Skin of body (tissue), 2 donors: ENCODE data around the gene ZNF554. TPM values are rescaled to one million over a fixed set of nuclear protein-coding genes. Genes with fewer than 3 reads are reported as not detected.
A peak's percentile ranks its signal among the peaks of the same experiment; 100 is the strongest.
"Not testable (repeated sequence)": the region's sequence is repeated elsewhere in the genome, so short reads cannot be mapped to it uniquely, and the experiment has no call there.

Source experiments
- DNase-seq: peaks from one replicate; lab custom pipeline; 2025; lab: John Stamatoyannopoulos, UW
- total RNA-seq: library from RNA; depleted of rRNA; stranded (reverse); fragments of >200 nt; gene quantifications from one replicate; pipeline ENCODE4 v1.2.3, GENCODE V29; 2014

ZNF554 gene
- total RNA-seq, 1 donor from 2014 or later: 5.8 TPM

DNA sequence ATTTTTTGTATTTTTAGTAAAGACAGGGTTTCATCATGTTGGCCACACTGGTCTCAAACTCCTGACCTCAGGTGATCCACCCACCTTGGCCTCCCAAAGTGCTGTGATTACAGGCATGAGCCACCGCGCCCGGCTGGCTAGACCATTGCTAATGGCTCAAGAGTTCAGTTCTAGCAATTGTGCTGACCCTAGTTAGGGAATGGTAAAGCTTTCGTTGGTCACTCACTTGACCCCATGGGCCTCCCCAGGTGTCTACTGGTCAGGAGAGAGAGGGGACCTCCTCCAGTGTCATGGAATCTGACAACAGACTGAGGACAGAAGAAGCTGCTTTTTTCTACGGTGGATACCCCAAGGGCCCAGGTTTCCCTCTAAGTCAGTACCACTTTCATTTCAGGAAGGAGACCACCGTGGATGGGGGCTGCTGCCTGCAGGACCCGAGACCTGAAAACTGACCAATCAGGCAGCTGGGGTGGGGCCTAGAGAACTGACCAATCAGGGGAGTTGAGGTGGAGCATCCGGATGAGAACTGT lies 46.9 kb downstream of the ZNF554 start:
- DNase-seq: no peak

DNA sequence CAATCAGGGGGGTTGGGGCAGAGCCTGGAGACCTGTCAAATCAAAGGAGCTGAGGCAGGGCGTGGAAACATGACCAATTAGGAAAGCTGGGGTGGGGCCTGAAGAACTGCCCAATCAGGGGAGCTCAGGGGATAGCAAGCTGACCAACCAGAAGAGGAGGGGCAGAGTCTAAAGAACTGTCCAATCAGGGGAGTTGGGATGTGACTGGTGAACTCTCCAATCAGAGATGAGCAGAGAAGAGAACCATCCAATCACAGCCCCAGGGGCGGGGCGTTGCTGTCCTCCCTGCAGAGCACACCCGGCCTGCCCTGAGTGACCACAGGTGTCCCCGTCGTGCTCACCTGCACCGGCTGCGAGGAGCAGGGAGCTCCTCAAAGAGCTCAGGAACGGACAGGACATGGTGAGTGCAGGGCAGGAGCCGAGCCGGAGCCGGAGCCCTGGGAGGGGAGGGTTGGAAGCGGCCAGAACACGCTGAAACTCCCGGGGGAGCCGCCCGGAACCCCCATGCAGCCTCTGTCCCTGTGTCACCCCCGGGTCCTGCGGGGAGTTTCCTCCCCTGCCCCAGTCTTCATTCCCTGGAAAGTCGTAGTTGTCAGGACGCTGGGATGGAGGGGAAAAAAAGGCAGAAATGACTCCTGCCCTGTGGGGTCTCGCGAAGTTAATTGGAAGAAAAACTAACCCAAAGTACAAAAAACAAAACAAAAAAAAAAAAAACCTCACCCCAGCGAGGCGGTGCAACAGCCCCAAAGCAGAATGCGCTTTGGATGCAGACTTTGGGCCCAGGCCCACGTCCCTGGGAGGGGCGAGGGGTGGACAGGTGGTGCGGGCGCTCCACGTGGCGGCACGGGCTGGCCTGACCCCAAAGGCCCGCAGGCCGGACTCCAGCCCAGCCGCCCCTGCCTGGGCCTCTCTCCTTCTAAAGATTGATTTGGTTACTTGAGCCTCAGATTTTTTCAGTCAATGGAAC lies 47.6 kb downstream of the ZNF554 start, which contains the start of gene ZNF556:
TSS of gene ZNF556 (plus strand) at position 311 of the 967 bp plus-strand sequence. CDS start at position 398, 87 bp downstream.
- DNase-seq: peak; percentile 32

DNA sequence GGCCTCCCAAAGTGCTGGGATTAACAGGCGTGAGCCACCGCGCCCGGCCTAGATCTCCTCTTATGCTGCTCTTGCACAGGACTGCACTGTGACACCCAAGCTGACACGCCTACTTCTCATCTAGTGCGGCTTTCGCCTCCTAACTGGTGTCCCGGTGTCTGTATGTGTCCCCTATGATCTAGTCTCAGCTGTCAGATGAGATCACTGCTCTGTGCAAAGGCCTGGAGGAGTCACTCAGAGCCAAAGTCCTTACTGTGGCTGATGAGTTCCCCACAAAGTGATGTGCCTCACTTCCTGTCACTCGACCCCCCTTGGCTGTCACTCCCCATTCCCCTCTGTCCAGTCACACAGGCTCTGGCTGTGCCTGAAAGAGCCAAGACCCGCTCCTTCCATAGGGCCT lies 50.0 kb downstream of the ZNF554 start:
- DNase-seq: no peak

DNA sequence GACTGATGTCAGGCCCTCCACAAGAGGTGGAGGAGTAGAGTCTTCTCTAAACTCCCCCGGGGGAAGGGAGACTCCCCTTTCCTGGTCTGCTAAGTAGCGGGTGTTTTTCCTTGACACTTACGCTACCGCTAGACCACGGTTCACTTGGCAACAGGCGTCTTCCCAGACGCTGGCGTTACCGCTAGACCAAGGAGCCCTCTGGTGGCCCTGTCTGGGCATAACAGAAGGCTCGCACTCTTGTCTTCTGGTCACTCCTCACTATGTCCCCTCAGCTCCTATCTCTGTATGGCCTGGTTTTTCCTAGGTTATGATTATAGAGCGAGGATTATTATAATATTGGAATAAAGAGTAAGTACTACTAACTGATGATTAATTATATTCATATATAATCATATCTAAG lies 52.5 kb downstream of the ZNF554 start:
- not testable (repeated sequence) for DNase-seq

DNA sequence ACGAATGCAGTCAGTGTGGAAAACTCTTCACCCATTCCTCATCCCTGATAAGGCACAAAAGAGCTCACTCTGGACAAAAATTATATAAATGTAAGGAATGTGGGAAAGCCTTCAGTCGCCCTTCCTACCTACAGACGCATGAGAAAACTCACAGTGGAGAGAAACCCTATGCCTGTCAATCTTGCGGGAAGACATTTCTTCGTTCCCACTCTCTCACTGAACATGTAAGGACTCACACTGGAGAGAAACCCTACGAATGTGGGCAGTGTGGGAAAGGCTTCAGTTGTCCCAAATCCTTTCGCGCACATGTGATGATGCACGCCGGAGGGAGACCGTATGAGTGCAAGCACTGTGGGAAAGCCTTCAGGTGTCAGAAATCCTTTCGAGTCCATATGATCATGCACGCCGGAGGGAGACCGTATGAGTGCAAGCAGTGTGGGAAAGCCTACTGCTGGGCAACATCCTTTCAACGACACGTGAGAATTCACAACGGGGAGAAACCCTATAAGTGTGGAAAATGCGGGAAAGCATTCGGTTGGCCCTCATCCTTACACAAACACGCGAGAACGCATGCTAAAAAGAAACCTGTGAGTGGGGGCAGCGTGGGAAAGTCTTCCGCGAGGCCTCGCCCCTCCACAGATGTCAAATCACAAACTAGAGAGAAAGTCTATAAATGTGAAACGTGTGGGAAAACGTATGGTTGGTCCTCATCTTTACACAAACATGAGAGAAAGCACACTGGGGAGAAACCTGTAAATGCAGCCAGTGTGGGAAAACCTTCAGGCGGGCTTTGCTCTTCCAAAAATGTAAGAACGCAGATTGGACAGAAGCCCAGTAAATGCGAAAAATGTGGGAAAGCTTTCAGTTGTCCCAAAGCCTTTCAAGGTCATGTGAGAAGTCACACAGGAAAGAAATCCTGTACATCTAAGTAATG lies 58.0 kb downstream of the ZNF554 start:
- no peak for DNase-seq

DNA sequence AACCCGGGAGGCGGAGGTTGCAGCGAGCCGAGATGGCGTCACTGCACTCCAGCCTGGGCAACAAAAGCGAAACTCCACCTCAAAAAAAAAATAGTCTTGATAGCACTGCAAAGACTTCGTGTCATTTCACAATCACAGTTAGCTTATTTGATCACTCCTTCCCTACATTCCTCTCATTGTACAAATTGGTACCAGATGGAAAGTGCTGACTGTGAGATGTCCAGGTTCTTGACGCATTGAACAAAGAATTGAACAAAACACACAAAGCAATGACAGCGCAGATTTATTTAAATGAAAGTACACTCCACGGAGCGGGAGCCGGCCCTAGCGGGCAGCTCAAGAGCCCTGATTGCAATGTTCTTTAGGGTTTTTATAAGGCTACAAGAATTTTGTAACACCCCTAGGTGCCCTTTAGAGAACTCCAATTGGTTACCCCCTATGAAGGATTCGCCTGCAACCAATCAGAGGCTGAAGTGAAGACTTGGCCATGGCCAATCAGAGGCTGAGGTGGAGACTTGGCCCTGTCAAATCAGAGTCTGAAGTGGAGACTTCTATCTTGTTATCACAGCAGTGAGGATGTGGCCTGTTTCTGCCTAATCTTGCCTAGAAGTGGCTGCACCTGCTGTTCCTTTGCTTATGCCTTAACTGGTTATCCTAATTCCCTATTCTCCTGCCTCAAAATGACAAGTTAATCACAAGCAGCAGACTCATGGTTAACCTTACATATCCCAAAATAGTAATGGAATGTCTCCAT lies 64.2 kb downstream of the ZNF554 start:
- no peak for DNase-seq

DNA sequence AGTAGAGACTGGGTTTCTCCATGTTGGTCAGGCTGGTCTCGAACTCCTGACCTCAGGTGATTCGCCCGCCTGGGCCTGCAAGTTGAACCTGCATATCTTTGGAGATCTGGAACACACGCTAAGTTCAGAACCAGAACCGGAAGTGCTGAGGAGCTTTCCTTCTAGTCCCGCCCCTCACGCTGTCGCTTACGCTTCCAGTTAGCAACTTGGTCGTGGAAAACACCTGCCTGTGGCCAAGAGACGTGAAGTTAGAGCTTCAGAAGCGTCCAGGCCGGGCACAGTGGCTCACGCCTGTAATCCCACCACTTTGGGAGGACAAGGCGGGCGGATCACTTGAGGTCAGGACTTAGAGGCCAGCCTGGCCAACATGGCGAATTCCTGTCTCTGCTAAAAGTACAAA lies 66.1 kb downstream of the ZNF554 start:
- DNase-seq: no peak

Other genes starting within 250 kb of the ZNF554 start
- gene GNG7, start 117.2 kb upstream of the ZNF554 start, total RNA-seq: 2.4 TPM
- 2.9 TPM for gene DIRAS1, start 98.5 kb upstream of the ZNF554 start, total RNA-seq
- gene SLC39A3, start 79.9 kb upstream of the ZNF554 start, total RNA-seq: 8.7 TPM
- gene SGTA, start 36.6 kb upstream of the ZNF554 start, total RNA-seq: 18.7 TPM
- 38.9 TPM for gene THOP1, start 34.4 kb upstream of the ZNF554 start, total RNA-seq
- 8.4 TPM for gene ZNF555, start 21.6 kb downstream of the ZNF554 start, total RNA-seq
- 4.6 TPM for gene ZNF556, start 47.5 kb downstream of the ZNF554 start, total RNA-seq
- gene ZNF57, start 81.1 kb downstream of the ZNF554 start, total RNA-seq: 9.1 TPM
- 5.0 TPM for gene ZNF77, start 125.1 kb downstream of the ZNF554 start, total RNA-seq
- 0.79 TPM for gene TLE6, start 157.7 kb downstream of the ZNF554 start, total RNA-seq
- 10.9 TPM for gene TLE2, start 209.4 kb downstream of the ZNF554 start, total RNA-seq
- gene TLE5, start 242.6 kb downstream of the ZNF554 start, total RNA-seq: 69.0 TPM